Amniotic epithelial cell (primary cell): ENCODE data around the gene OVOL2.

Source experiments
- DNase-seq: peaks from one replicate; pipeline ENCODE4 v3.0.0-alpha.2; 2010; ENCODE audit warnings: low read depth

The OVOL2 gene

GRCh38 chr20:17985388-17986018 is 72.2 kb downstream of the OVOL2 start:
- no peak for DNase-seq

- DNase-seq: no peak
These were observed 81.4 kb downstream of the OVOL2 start for GRCh38 chr20:17976305-17976704.
